ENCODE measurements around the gene ARMC7.
A peak's percentile ranks its signal among the peaks of the same experiment; 100 is the strongest.

Gene ARMC7

GRCh38 chr17:75099881-75100595, 9.7 kb upstream of the ARMC7 start:
- Histone ChIP-seq H3K9me2 (replicated peaks; ENCODE audit: control insufficient read depth, low read length) (no peaks in the 10 kb centered on the region), H3K79me2 (ENCODE audit: control insufficient read depth, low read length) (no peaks in the 10 kb centered on the region), H3K4me3 (ENCODE audit: low read length) (no peak overlapping the region), H3F3A (ENCODE audit: control insufficient read depth, insufficient read depth) (no peaks in the 10 kb centered on the region), H3K4me2 (ENCODE audit: low read length) (no peak overlapping the region), H3K27me3 (ENCODE audit: control insufficient read depth, low read length) (peaks cover 19% of the 10 kb centered on the region), H3K4me1 (ENCODE audit: control insufficient read depth, low read length) (peaks cover 21% of the 10 kb centered on the region), H3K36me3 (ENCODE audit: control insufficient read depth, low read length) (no peaks in the 10 kb centered on the region), H3K27ac (ENCODE audit: low read depth, low read length) (no peak overlapping the region), H3K9me3 (ENCODE audit: control insufficient read depth, insufficient read depth, low read length) (no peaks in the 10 kb centered on the region), H4K20me1 (ENCODE audit: control insufficient read depth, insufficient read depth, low read depth, low read length) (no peaks in the 10 kb centered on the region)
- no peak for TF ChIP-seq CTCF (IDR thresholded peaks at IDR 0.05; ENCODE audit: low read depth, low read length, poor library complexity, severe bottlenecking)

GRCh38 chr17:75102385-75102821, 7.4 kb upstream of the ARMC7 start:
- Histone ChIP-seq H3K79me2 (ENCODE audit: control insufficient read depth, low read length) (no peaks in the 10 kb centered on the region), H3K9me3 (ENCODE audit: control insufficient read depth, insufficient read depth, low read length) (no peaks in the 10 kb centered on the region), H3F3A (ENCODE audit: control insufficient read depth, insufficient read depth) (no peaks in the 10 kb centered on the region), H3K4me1 (ENCODE audit: control insufficient read depth, low read length) (peaks cover 24% of the 10 kb centered on the region), H3K27me3 (ENCODE audit: control insufficient read depth, low read length) (peaks cover 26% of the 10 kb centered on the region), H3K4me2 (ENCODE audit: low read length) (peak overlapping the region; percentile 33), H3K9me2 (replicated peaks; ENCODE audit: control insufficient read depth, low read length) (no peaks in the 10 kb centered on the region), H4K20me1 (ENCODE audit: control insufficient read depth, insufficient read depth, low read depth, low read length) (no peaks in the 10 kb centered on the region), H3K36me3 (ENCODE audit: control insufficient read depth, low read length) (no peaks in the 10 kb centered on the region), H3K4me3 (ENCODE audit: low read length) (no peak overlapping the region), H3K27ac (ENCODE audit: low read depth, low read length) (no peak overlapping the region)
- TF ChIP-seq CTCF (IDR thresholded peaks at IDR 0.05; ENCODE audit: low read depth, low read length, poor library complexity, severe bottlenecking) (no peak), EZH2phosphoT487 (IDR thresholded peaks at IDR 0.05; ENCODE audit: borderline replicate concordance, low read length) (no peak)

GRCh38 chr17:75103601-75104554, 5.9 kb upstream of the ARMC7 start:
- Histone ChIP-seq H3F3A (ENCODE audit: control insufficient read depth, insufficient read depth) (no peaks in the 10 kb centered on the region), H3K4me2 (ENCODE audit: low read length) (no peak overlapping the region), H3K27ac (ENCODE audit: low read depth, low read length) (no peak overlapping the region), H3K27me3 (ENCODE audit: control insufficient read depth, low read length) (peaks cover 23% of the 10 kb centered on the region), H3K4me1 (ENCODE audit: control insufficient read depth, low read length) (peaks cover 22% of the 10 kb centered on the region), H3K4me3 (ENCODE audit: low read length) (no peak overlapping the region), H3K79me2 (ENCODE audit: control insufficient read depth, low read length) (no peaks in the 10 kb centered on the region), H3K9me3 (ENCODE audit: control insufficient read depth, insufficient read depth, low read length) (no peaks in the 10 kb centered on the region), H3K36me3 (ENCODE audit: control insufficient read depth, low read length) (no peaks in the 10 kb centered on the region), H4K20me1 (ENCODE audit: control insufficient read depth, insufficient read depth, low read depth, low read length) (no peaks in the 10 kb centered on the region), H3K9me2 (replicated peaks; ENCODE audit: control insufficient read depth, low read length) (no peaks in the 10 kb centered on the region)
- TF ChIP-seq EZH2phosphoT487 (IDR thresholded peaks at IDR 0.05; ENCODE audit: borderline replicate concordance, low read length): no peak
- TF ChIP-seq CTCF (IDR thresholded peaks at IDR 0.05; ENCODE audit: low read depth, low read length, poor library complexity, severe bottlenecking): no peak
